Epidermal melanocyte (primary cell): ENCODE measurements around the gene RNF213.
"Not testable (repeated sequence)": the region's sequence is repeated elsewhere in the genome, so short reads cannot be mapped to it uniquely, and the experiment has no call there.

Experiments used
- DNase-seq: peaks from one replicate; pipeline ENCODE4 v3.0.0; 2011; ENCODE audit warnings: low spot score; ENCODE audit not compliant: insufficient read length

The RNF213 gene

DNA sequence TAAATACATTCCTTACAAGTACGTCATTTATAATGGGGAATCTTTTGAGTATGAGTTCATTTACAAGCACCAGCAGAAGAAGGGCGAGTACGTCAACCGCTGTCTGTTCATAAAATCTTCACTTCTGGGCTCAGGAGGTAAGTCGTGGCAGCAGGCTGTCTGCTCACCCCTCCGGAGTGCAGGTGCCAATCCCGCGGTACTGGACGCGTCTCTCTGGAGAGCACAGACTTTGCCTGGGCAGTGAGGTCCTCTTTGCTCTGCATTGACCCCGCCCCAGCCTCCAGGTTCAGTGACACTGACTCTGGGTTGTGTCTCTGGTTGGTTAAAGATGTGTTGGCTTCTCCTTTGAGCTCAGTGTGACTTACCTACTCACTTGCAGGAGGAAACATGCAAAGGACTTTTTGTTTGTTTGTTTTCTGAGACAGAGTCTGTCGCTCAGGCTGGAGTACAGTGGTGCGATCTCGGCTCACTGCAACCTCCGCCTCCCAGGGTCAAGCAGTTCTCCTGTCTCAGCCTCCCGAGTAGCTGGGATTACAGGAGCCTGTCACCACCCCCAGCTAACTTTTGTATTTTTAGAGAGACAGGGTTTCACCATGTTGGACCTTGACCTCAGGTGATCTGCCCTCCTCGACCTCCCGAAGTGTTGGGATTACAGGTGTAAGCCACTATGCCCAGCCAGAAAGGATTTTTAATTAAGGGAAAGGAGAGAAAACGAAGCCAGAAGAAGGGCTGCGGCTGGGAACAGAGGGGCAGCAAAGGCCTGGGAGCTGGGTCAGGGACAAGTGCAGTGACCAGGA lies 31.2 kb downstream of the RNF213 start:
- DNase-seq = no peak

DNA sequence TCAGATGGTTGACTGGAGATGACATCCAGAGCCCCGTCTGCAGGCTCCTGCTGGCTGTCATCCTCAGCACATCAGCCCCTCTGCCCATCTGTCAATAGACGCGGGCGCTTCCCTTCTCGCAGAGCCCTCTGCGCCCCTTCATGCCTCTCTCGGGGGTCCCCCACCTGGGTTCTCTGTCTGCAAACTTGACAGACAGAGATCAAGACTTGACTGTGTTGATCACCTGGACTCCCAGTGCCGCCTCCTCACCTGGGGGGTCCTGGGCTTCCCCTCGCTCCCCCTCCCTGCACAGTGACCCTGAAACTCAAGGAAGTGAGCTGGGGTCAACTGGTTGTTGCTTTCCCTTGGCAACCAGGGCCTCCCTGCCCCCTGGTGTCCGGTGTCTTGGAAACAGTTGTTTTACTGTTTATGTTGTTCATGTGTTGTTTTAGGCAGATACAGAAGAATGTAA lies 31.9 kb downstream of the RNF213 start:
- DNase-seq = no peak

DNA sequence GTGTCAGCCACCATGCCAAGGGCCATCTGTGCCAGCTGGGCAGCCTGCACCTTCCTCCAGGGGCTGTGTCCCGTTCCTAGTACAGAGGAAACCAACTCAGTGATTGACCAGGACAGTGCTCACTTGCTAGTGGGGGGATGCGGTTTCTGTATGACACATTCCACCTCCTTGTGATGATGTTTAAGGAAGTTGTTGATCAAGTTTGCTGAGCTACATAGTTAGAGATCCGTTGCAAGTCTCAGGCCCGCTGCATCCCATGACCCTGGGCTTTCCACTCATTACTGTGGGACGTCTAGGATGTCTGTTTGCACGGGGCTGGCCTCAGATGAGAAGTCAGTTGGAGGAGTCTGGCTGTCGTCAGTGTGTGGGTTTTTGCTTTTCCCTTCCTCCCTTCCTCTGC lies 33.6 kb downstream of the RNF213 start:
- DNase-seq = no peak

DNA sequence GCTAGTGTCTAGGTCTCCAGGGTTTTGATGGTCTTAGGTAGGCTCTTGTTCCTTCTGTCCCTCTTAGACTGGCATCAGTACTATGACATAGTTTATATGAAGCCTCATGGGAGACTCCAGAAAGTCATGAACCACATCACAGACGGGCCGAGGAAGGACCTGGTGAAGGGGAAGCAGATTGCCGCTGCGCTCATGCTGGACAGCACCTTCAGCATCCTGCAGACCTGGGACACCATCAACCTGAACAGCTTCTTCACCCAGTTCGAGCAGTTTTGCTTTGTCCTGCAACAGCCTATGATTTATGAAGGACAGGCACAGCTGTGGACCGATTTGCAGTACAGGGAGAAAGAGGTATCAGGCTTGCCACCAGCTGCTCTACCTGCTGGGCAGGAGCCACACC lies 34.0 kb downstream of the RNF213 start:
- no peak for DNase-seq

DNA sequence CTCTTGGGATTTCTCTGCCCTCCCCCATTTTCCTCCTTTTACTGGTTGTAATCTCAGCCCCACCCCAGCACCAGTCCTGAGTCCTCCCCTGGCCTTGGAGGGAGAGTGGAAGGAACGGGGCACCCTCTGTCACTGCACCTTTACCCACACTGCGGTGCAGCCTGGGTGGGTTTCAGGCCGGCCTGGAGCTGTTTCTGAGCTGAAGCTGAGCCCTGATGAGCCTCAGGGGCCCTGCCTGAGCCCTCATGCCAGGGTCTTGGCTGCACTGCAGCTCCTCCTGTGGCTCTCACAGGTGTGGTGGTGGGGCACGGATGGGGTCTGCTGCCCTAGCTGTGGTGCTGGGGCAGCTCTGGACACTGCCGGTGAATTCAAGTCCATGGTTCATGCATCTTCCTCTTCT lies 34.5 kb downstream of the RNF213 start:
- DNase-seq = no peak

DNA sequence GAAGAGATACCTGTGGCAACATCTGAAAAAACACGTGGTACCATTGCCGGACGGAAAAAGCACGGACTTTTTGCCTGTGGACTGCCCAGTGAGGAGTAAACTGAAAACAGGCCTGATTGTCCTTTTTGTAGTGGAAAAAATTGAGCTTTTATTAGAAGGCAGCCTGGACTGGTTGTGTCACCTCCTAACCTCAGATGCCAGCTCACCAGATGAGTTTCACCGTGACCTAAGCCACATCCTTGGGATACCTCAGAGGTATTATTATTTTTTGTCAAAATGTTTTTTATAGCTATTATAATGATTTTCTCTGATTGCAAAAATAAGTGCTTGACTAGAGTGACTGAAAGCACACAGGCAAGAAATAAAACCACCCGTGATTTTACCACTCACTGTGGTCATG lies 34.9 kb downstream of the RNF213 start:
- no peak for DNase-seq

DNA sequence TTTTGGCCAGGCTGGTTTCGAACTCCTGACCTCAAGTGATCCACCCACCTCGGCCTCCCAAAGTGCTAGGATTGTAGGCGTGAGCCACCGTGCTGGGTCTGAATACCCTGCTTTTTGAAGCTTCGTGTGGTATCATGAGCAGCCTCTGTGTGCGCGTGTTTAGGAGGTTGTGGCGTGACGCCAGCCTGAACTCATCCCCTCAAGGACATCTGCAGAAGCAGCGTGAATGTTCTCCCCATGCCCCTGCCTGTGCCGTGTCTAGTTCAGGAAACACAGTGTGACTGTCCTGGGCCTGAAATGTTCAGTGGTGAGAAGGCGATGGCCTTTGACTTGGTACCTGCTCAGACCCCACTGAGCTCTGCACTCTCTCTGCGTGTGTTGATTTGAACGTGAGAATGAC lies 35.6 kb downstream of the RNF213 start:
- no peak for DNase-seq

DNA sequence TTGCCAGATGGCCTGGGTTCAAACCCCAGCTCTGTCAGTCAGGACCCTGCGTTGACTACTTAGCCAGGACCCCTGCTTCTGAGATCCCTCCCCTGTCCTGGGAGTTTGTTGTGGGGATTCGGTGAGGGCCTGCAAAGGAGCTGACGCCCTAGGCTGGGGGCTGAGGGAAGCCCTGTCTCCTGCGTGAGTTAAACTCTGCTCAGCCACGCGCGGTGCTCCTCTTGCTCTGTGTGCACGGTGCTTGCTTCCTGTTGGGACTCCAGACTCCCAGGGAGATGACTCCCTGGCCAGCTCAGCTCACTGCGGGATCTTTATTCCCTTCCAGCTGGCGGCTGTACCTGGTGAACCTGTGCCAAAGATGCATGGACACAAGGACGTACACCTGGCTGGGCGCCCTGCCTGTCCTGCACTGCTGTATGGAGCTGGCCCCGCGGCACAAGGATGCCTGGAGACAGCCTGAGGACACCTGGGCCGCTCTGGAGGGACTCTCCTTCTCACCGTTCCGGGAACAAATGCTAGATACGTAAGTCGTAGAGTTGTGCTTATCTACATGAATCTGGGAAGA lies 37.4 kb downstream of the RNF213 start:
- DNase-seq = no peak

DNA sequence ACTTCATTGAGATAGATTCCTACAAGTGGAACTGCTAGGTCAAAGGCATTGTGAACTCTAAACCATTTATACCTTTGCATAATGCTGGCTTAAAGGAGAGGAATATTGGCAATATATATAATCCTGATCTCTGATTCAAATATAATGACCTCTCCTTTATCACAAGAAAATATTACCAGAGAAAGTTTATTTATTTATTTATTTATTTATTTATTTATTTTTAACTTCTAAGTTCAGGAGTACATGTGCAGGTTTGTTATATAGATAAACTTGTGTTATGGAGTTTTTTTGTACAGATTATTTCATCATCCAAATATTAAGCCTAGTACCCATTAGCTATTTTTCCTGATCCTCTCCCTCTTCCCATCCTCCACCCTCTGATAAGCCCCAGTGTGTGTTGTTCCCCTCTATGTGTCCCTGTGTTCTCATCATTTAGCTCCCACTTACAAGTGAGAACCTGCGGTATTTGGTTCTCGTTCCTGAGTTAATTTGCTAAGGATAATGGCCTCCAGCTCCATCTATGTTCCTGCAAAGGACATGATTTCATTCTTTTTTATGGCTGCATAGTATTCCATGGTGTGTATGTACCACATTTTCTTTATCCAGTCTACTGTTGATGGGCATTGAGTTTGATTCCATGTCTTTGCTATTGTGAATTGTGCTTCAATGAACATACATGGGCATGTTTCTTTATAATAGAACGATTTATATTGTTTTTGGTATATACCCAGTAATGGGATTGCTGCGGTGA lies 38.9 kb downstream of the RNF213 start:
- not testable (repeated sequence) for DNase-seq

DNA sequence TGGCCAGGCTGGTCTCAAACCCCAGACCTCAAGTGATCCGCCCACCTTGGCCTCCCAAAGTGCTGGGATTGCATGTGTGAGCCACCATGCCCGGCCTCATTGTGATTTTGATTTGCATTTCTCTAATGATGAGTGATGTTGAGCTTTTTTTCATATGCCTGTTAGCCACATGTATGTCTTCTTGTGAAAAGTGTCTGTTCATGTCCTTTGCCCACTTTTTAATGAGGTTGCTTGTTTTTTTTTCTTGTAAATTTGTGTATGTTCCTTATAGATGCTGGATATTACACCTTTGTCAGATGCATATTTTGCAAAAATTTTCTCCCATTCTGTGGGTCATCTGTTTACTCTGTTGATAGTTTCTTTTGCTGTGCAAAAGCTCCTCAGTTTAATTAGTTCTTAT lies 40.1 kb downstream of the RNF213 start:
- not testable (repeated sequence) for DNase-seq

DNA sequence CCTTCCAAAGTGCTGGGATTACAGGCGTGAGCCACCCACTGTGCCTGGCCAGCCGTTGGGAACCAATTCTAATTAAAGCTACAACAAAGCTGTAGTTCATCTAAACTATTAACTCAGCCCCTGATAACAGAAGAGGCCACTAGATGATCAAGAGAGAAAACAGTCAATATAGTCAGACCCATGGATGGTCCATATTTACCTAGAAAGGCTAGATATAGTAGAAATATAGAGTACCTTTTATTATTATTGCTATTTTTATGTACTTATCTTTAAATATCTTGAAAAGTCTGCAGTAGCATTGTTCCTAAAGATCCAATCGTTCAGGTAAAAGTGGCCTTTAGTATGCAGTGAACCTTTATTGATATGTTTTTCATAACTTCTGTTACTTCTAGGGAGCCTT lies 43.2 kb downstream of the RNF213 start:
- no peak for DNase-seq

DNA sequence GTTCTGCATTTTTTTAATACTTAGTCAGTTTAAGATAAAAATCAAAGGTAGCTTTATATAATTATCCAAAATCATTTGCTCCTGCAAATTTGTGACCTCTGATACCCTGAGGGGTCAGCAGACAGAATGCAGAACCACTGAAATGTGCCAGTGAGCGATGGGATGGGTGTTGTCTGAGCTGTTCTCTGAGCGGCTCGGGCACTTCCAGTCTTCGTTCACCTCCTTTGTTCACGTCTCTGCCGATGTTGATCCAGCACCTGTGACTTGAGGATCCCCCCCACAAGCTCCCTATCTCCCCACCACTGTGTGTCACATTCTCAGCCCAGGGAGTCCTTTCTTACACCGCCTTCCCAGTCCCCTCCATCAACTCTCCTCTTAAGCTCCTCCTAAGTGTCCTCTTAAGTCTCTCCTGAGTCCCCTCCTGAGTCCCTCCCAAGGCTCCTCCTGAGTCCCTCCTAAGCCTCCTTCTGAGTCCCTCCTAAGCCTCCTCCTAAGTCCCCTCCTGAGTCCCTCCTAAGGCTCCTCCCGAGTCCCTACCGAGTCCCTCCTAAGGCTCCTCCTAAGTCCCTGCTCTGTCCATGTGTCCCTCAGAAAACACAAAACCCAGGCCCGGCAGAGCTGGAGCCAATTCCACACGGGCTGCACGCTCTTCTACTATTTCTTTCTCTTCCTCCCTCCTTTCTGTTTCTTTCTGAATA lies 47.5 kb downstream of the RNF213 start:
- no peak for DNase-seq

DNA sequence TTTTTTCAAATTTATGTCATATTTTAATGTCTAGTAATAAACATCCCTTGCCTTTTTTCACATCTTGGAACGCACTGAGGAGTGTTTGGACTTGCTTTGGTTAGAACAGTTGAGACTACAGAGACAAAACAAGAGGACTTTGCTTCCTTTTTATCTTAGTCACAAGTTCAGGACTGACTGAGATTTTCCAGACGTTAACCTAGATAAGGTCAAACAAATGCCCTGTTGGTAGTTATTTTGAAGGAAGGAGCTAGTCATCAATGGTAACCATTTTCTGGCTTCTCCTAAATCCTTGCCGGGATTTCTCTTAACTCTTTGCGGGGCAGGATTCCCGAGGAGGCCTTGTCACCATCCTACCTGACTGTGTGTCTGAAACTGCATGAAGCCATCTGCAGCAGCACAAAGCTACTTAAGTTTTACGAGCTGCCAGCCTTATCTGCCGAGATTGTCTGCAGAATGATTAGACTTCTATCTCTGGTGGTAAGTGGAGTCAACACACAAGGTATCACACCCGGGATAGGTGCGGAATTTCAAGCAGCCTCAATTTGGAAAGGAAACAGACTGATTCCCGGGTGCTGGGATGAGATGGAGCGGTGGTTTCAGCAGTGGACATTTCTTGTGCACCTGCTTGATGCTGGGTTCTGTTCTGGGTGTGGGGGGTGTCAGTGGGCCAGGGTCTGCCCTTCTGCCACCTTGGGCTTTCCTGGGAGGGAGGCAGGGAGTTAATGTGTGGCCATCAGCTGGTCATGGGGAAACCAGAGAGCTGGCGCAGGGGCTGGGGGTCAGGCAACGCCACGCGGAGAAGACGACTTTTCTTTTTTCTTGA lies 48.3 kb downstream of the RNF213 start:
- no peak for DNase-seq

DNA sequence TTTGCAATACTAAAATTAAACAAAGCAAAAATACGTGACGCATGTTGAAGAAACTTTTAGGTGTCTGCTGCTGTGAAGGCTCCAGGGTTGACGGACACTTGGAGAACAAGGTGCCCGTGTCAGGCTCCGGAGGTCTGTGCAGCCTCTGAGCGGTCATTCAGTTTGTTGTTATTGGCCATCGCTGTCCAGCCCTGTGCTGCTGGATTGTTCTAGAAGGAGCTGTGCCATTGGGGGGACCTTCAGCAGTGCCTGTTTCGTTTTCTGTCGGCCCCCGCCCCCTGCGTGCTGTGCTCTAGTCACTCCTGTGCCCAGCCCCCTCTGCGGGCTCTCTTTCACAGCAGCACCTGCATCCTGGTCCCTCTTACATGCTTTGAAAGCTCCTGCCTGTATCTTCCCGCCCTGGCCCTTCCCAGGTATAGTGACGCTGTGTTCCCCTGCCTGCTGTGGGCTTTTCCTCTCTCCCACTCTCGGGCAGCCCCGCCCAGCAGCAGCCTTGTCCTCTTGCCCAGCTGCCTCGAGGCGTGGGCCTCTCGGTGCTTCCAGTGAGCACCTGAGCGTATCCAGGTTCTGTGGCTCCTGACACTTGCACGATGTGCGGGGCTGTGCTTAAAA lies 50.7 kb downstream of the RNF213 start:
- no peak for DNase-seq

DNA sequence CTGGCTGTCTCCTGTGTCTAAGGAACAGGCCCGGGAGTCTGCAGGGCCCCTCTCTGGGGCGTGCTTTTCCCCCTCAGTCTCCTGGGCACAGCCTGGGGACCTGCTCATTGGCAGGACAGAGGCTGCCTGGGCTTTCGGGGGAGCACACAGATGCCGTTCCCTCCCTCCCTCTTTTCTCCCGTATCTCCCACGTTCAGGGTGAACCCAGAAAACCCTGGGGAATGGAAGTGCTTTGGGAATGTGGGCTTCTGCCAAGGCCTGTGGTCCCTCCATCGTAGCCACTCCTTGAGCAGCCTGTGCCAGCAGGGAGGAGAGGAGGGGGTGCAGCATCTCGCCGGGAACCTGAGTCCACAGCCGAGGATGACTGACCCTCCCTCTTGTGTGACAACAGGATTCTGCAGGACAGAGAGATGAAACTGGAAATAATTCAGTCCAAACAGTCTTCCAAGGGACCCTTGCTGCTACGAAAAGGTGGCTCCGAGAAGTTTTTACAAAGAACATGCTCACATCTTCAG lies 52.0 kb downstream of the RNF213 start:
- DNase-seq = no peak

DNA sequence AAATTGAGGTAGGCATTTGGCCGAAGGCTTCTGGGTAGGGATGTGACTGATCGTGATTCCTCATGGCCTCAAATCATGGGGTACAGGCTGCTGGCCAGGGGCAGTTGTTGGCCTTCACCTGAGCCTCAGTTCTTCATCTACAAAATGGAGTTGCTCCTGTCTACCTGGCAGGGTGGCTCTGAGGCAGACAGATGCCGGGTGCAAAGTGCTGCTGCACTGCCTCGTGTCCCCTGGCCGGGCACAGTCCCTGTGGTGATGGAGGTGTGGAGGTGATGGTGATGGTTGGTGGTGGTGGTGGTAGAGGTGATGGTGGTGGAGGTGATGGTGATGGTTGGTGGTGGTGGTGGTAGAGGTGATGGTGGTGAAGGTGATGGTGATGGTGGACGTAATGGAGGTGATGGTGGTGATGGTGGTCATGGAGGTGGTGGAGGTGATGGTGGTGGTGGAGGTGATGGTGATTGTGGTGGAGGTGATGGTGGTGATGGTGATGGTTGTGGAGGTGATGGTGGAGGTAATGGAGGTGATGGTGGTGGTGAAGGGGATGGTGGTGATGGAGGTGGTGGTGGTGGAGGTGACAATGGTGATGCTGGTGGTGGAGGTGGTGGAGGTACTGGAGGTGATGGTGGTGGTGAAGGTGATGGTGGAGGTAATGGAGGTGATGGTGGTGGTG lies 52.6 kb downstream of the RNF213 start:
- DNase-seq = no peak

DNA sequence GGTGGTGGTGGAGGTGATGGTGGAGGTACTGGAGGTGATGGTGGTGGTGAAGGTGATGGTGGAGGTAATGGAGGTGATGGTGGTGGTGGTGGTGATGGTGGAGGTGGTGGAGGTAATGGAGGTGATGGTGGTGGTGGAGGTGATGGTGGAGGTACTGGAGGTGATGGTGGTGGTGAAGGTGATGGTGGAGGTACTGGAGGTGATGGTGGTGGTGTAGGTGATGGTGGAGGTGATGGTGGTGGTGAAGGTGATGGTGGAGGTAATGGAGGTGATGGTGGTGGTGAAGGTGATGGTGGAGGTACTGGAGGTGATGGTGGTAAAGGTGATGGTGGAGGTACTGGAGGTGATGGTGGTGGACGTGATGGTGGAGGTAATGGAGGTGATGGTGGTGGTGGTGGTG lies 53.3 kb downstream of the RNF213 start:
- DNase-seq = not testable (repeated sequence)

DNA sequence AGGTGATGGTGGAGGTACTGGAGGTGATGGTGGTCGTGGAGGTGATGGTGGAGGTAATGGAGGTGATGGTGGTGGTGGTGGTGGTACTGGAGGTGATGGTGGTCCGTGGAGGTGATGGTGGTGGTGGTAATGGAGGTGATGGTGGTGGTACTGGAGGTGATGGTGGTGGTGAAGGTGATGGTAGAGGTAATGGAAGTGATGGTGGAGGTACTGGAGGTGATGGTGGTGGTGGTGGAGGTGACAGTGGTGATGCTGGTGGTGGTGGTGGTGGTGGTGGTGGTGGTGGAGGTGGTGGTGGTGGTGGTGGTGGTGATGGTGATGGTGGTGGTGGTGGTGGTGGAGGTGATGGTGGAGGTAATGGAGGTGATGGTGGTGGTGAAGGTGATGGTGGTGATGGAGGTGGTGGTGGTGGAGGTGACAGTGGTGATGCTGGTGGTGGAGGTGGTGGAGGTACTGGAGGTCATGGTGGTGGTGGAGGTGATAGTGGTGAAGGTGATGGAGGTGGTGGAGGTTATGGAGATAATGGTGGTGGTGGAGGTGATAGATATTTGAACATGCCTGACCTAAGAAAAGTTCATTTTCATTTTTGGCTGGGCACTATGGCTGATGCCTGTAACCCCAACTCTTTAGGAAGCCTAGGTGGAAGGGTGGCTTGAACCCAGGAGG lies 55.0 kb downstream of the RNF213 start:
- no peak for DNase-seq

DNA sequence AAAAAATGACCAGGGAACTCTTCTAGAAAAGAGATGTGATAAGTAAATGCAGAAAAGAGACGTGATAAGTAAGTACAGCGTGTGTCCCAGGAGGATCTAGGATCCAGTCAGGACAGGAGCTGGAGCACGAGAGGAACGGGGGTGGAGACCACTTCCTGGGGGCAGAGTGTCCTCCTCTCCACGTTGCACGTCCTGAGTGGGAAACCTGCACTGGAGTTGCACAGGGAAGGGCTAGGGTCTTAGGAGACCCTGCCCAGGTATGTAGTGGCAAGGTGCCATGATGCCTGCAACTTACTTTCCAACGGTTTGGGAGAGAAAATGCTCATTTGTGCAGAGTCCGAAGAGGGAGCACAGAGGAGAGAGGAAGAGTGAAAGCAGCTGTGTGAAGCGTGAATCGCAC lies 55.8 kb downstream of the RNF213 start:
- no peak for DNase-seq
